H1 (cell line): ENCODE measurements around the gene CUX1. TPM values are rescaled to one million over a fixed set of nuclear protein-coding genes. Genes with fewer than 3 reads are reported as not detected.

Source experiments
- CTCF ChIA-PET: fragments of 300-600 bp; sonication (Branson Sonifier 250); formaldehyde crosslinking; loops from one replicate; lab custom pipeline; 2021; ENCODE audit not compliant: partially characterized antibody; lab: Charles Lee
- POLR2A ChIA-PET: fragments of 300-600 bp; sonication (Branson Sonifier 250); formaldehyde crosslinking; loops from one replicate; lab custom pipeline; 2021; ENCODE audit warnings: inconsistent platforms; ENCODE audit not compliant: partially characterized antibody; lab: Charles Lee
- DNase-seq, 2 experiments: peaks; one replicate each; pipeline versions ENCODE4 v3.0.0 to v3.0.0-alpha.2; 2010 to 2022; ENCODE audit warnings: low spot score in 2 of 2, low read depth in 1 of 2, mixed read lengths in 1 of 2
- FAIRE-seq: peaks from 2 replicates; lab custom pipeline; 2011; peaks lifted over from hg19 to GRCh38; lab: Jason Lieb, UNC
- H2AFZ ChIP-seq: 2 replicates; pipeline ENCODE4 v1.8.1; 2012; ENCODE audit warnings: low read length, inconsistent platforms
- H2AK5ac ChIP-seq: 2 replicates; pipeline ENCODE4 v1.6.1; 2013; ENCODE audit warnings: low read depth, low read length
- H2BK120ac ChIP-seq: replicated peaks from 2 replicates; pipeline ENCODE3; 2013; ENCODE audit warnings: low read depth, low read length, inconsistent platforms
- H2BK12ac ChIP-seq: 2 replicates; pipeline ENCODE4 v1.6.1; 2013; ENCODE audit warnings: low read depth, low read length
- H2BK15ac ChIP-seq: 2 replicates; pipeline ENCODE4 v1.6.1; 2013; ENCODE audit warnings: low read length
- H2BK20ac ChIP-seq: 2 replicates; pipeline ENCODE4 v1.6.1; 2013; ENCODE audit warnings: low read length
- H2BK5ac ChIP-seq: 2 replicates; pipeline ENCODE4 v1.6.1; 2013; ENCODE audit warnings: low read depth, low read length
- H3K14ac ChIP-seq: 2 replicates; pipeline ENCODE4 v1.6.1; 2013; ENCODE audit warnings: inconsistent platforms; ENCODE audit not compliant: insufficient read length
- H3K18ac ChIP-seq: 2 replicates; pipeline ENCODE4 v1.6.1; 2013; ENCODE audit warnings: low read length; ENCODE audit errors: extremely low read depth
- H3K23ac ChIP-seq: 2 replicates; pipeline ENCODE4 v1.6.1; 2013; ENCODE audit warnings: inconsistent platforms; ENCODE audit not compliant: insufficient read length
- H3K23me2 ChIP-seq: 2 replicates; pipeline ENCODE4 v1.6.1; 2013; ENCODE audit warnings: low read depth, low read length
- H3K27ac ChIP-seq: 2 replicates; pipeline ENCODE4 v1.6.1; 2011; ENCODE audit warnings: low read depth, low read length, inconsistent platforms
- H3K27me3 ChIP-seq, 4 experiments: replicated peaks in 1 of 4; 1 replicate in 1 of 4; 2 replicates in 3 of 4; pipeline versions ENCODE4 v1.6.1 to v1.8.1; 2011 to 2013; ENCODE audit warnings: low read length in 3 of 4, mild to moderate bottlenecking in 3 of 4, inconsistent platforms in 2 of 4, mixed read lengths in 2 of 4, moderate library complexity in 1 of 4; ENCODE audit not compliant: control insufficient read depth in 3 of 4, insufficient read depth in 3 of 4; ENCODE audit errors: extremely low read depth in 1 of 4
- H3K36me3 ChIP-seq, 4 experiments: 2 replicates each; pipeline versions ENCODE4 v1.6.1 to v1.8.1; 2011 to 2013; ENCODE audit warnings: mild to moderate bottlenecking in 4 of 4, low read length in 3 of 4, moderate library complexity in 2 of 4, control low read depth in 1 of 4, inconsistent platforms in 1 of 4; ENCODE audit not compliant: insufficient read depth in 4 of 4, control insufficient read depth in 2 of 4
- H3K4ac ChIP-seq: replicated peaks from 2 replicates; pipeline ENCODE3; 2013; ENCODE audit warnings: low read length, low read depth, mixed read lengths, inconsistent platforms; ENCODE audit not compliant: insufficient read length
- H3K4me1 ChIP-seq, 4 experiments: replicated peaks in 1 of 4; 1 replicate in 1 of 4; 2 replicates in 3 of 4; pipeline versions ENCODE4 v1.6.1 to v1.8.1; 2011 to 2013; ENCODE audit warnings: low read length in 3 of 4, inconsistent platforms in 2 of 4, mixed read lengths in 1 of 4; ENCODE audit not compliant: insufficient read depth in 4 of 4, control insufficient read depth in 3 of 4
- H3K4me2 ChIP-seq, 2 experiments: 2 replicates each; pipeline versions ENCODE4 v1.6.1 to v1.8.1; 2011 to 2013; ENCODE audit warnings: low read depth in 2 of 2, low read length in 2 of 2, control low read depth in 1 of 2, inconsistent platforms in 1 of 2, mild to moderate bottlenecking in 1 of 2; ENCODE audit not compliant: insufficient read depth in 1 of 2
- H3K4me3 ChIP-seq, 4 experiments: fragments of 200-600, 300-600 bp in 1 of 4; sonication (generic), shearing (Covaris generic), sonication (Bioruptor Twin) in 1 of 4; 2 replicates each; pipeline versions ENCODE4 v1.5.1 to v1.8.1; 2011 to 2016; ENCODE audit warnings: low read length in 4 of 4, low read depth in 3 of 4, control low read depth in 2 of 4, inconsistent platforms in 2 of 4, mild to moderate bottlenecking in 2 of 4, mixed read lengths in 1 of 4, moderate library complexity in 1 of 4; ENCODE audit not compliant: insufficient read depth in 2 of 4; ENCODE audit errors: extremely low read depth in 1 of 4
- H3K56ac ChIP-seq: replicated peaks from 2 replicates; pipeline ENCODE3; 2013; ENCODE audit warnings: low read depth, mild to moderate bottlenecking, mixed read lengths, low read length, inconsistent platforms; ENCODE audit not compliant: insufficient read length
- H3K79me1 ChIP-seq: 2 replicates; pipeline ENCODE4 v1.6.1; 2013; ENCODE audit warnings: low read depth, low read length, control low read depth
- H3K79me2 ChIP-seq, 2 experiments: 2 replicates each; pipeline versions ENCODE4 v1.6.1 to v1.8.1; 2012 to 2013; ENCODE audit warnings: low read length in 2 of 2, mild to moderate bottlenecking in 2 of 2, inconsistent platforms in 1 of 2; ENCODE audit not compliant: insufficient read depth in 2 of 2, control insufficient read depth in 1 of 2
- H3K9ac ChIP-seq, 4 experiments: replicated peaks in 1 of 4; 1 replicate in 1 of 4; 2 replicates in 3 of 4; pipeline versions ENCODE4 v1.6.1 to v1.8.1; 2011 to 2013; ENCODE audit warnings: low read depth in 3 of 4, low read length in 3 of 4, control low read depth in 2 of 4, mild to moderate bottlenecking in 2 of 4, moderate library complexity in 2 of 4, inconsistent platforms in 1 of 4; ENCODE audit errors: extremely low read depth in 1 of 4
- H3K9me3 ChIP-seq, 2 experiments: 2 replicates each; pipeline versions ENCODE4 v1.6.1 to v1.8.1; 2012 to 2013; ENCODE audit warnings: mild to moderate bottlenecking in 2 of 2, moderate library complexity in 2 of 2, control low read depth in 1 of 2, inconsistent platforms in 1 of 2, low read depth in 1 of 2, low read length in 1 of 2, mixed read lengths in 1 of 2; ENCODE audit not compliant: insufficient read depth in 2 of 2
- H4K20me1 ChIP-seq, 2 experiments: replicated peaks in 1 of 2; 2 replicates each; pipeline versions ENCODE3 to v1.8.1; 2011 to 2013; ENCODE audit warnings: inconsistent platforms in 2 of 2, low read length in 2 of 2, mild to moderate bottlenecking in 1 of 2; ENCODE audit not compliant: insufficient read depth in 2 of 2, control insufficient read depth in 1 of 2
- H4K5ac ChIP-seq: 2 replicates; pipeline ENCODE4 v1.6.1; 2013; ENCODE audit warnings: low read length, low read depth, mixed read lengths, inconsistent platforms; ENCODE audit not compliant: insufficient read length
- H4K8ac ChIP-seq: 2 replicates; pipeline ENCODE4 v1.8.0; 2013; ENCODE audit warnings: mild to moderate bottlenecking, moderate library complexity, low read length, inconsistent platforms; ENCODE audit not compliant: insufficient read depth; ENCODE audit errors: extremely low read depth
- H4K91ac ChIP-seq: replicated peaks from 2 replicates; pipeline ENCODE3; 2013; ENCODE audit warnings: low read length, mixed read lengths, inconsistent platforms; ENCODE audit not compliant: insufficient read length
- TBP ChIP-seq: IDR thresholded peaks from 2 replicates; pipeline ENCODE4 v1.6.1; 2011; ENCODE audit warnings: low read depth, low read length, improper control_type of control experiment
- WGBS, 2 experiments: shearing (Covaris generic) in 1 of 2; methylation state at CpG; one replicate each; pipeline versions ENCODE4 v1.1.6 to v1.1.7; 2013 to 2015; ENCODE audit warnings: low lambda C conversion rate in 2 of 2, mixed read lengths in 2 of 2, inconsistent platforms in 1 of 2, low coverage in 1 of 2, missing lambda C conversion rate in 1 of 2; ENCODE audit not compliant: insufficient replicate concordance in 2 of 2, insufficient coverage in 1 of 2, insufficient read length in 1 of 2; ENCODE audit errors: extremely low coverage in 1 of 2, missing lambda C conversion rate in 1 of 2; 5-methylcytosine and 5-hydroxymethylcytosine counted together
- polyA plus RNA-seq, 7 experiments: library from polyadenylated mRNA; depleted of rRNA in 3 of 7; stranded (reverse) in 5 of 7; unstranded in 2 of 7; fragments of >200 nt in 5 of 7; fragments of 200-250 nt in 2 of 7; gene quantifications; 1 replicate in 5 of 7; 2 replicates in 1 of 7; 4 replicates in 1 of 7; pipeline versions ENCODE4 v1.2.1 to v1.2.3, GENCODE V29; 2011 to 2013; ENCODE audit warnings: missing spikeins in 2 of 7, mixed read lengths in 2 of 7
- total RNA-seq: library from RNA; stranded (reverse); fragmentation: NEBNext Ultra II Directional; extraction: Animal tissue kit (Norgen Biotek cat#: 25700); gene quantifications from 2 replicates; pipeline ENCODE4 v1.2.1, GENCODE V29; 2021

Gene CUX1
- total and polyA plus RNA-seq, 2 of the 8 experiments (the other 6 are each of a cell fraction or from before 2014, with no cell fraction given): 21.6 to 65.9 TPM

GRCh38 chr7:102261451-102261850 lies 444.0 kb downstream of the CUX1 start:
- H3K79me1 ChIP-seq: no peaks in the 10 kb centered on the region
- no peak overlapping the region for H3K14ac ChIP-seq
- H2BK20ac ChIP-seq: no peak overlapping the region
- no peak overlapping the region for H3K9ac ChIP-seq
- FAIRE-seq (no peak), DNase-seq (no peak)
- H4K91ac ChIP-seq: no peak overlapping the region
- no peak for TF ChIP-seq TBP
- H3K18ac ChIP-seq: no peak overlapping the region
- no peak overlapping the region for H2BK15ac ChIP-seq
- no peaks in the 10 kb centered on the region for H4K20me1 ChIP-seq
- H4K8ac ChIP-seq: no peak overlapping the region
- no peaks in the 10 kb centered on the region for H3K36me3 ChIP-seq
- H2AK5ac ChIP-seq: no peak overlapping the region
- no peaks in the 10 kb centered on the region for H3K27me3 ChIP-seq
- H3K4ac ChIP-seq: no peak overlapping the region
- H3K56ac ChIP-seq: no peak overlapping the region
- no peak overlapping the region for H3K27ac ChIP-seq
- H3K4me1 ChIP-seq: no peaks in the 10 kb centered on the region
- H2AFZ ChIP-seq: no peak overlapping the region
- no peaks in the 10 kb centered on the region for H3K79me2 ChIP-seq
- POLR2A ChIA-PET: interaction anchor here (0.9 kb wide), 1 partner anchor 11 kb away, joined by 3 read pairs; no protein-coding TSS in a partner anchor
- H2BK120ac ChIP-seq: no peak overlapping the region
- H2BK12ac ChIP-seq: no peak overlapping the region
- no peaks in the 10 kb centered on the region for H3K9me3 ChIP-seq
- no peak overlapping the region for H2BK5ac ChIP-seq
- H3K4me3 ChIP-seq: no peak overlapping the region
- no peak overlapping the region for H3K23ac ChIP-seq
- CTCF ChIA-PET: interaction anchor here (0.8 to 1.4 kb wide), 5 partner anchors 11 to 79 kb away, joined by 3 to 8 read pairs (median 3); no protein-coding TSS in a partner anchor
- H3K23me2 ChIP-seq: no peaks in the 10 kb centered on the region
- no peak overlapping the region for H3K4me2 ChIP-seq
- H4K5ac ChIP-seq: no peak overlapping the region
- 91% methylated on average over 9 of the region's 9 CpGs; no CpG with 5 or more reads in 1 of the 2 experiments for WGBS, 2 experiments
